Vagina (tissue), 2 donors: ENCODE data around the gene MINDY3.
A peak's percentile ranks its signal among the peaks of the same experiment; 100 is the strongest.

Source experiments
- CTCF ChIP-seq, 3 experiments: fragments of 450-650 bp in 2 of 3; fragments of 200-600 bp in 1 of 3; sonication (generic) in 1 of 3; IDR thresholded peaks; one replicate each; pipeline ENCODE4 v1.5.1; 2017 to 2019; ENCODE audit warnings: antibody characterized with exemption in 3 of 3, mild to moderate bottlenecking in 2 of 3, moderate library complexity in 2 of 3
- POLR2A ChIP-seq, 2 donors: fragments of 450-650 bp; IDR thresholded peaks; one replicate each; pipeline ENCODE4 v1.6.1; 2017; ENCODE audit warnings: antibody characterized with exemption in 2 of 2, mild to moderate bottlenecking in 2 of 2, moderate library complexity in 2 of 2
- POLR2AphosphoS5 ChIP-seq, 2 donors: sonication (generic); formaldehyde crosslinking; IDR thresholded peaks; one replicate each; pipeline ENCODE4 v1.9.0; 2017; ENCODE audit warnings: antibody characterized with exemption in 2 of 2, mild to moderate bottlenecking in 2 of 2, low read depth in 1 of 2; ENCODE audit not compliant: insufficient read depth in 1 of 2

GRCh38 chr10:15744217-15744865 lies 116.0 kb downstream of the MINDY3 start:
- TF ChIP-seq CTCF (IDR thresholded peaks at IDR 0.05): peak in 2 of 3 experiments; percentile 12 to 29
- no peak for TF ChIP-seq POLR2A (IDR thresholded peaks at IDR 0.05)
- TF ChIP-seq POLR2AphosphoS5 (IDR thresholded peaks at IDR 0.05; ENCODE audit: insufficient read depth in 1 of 2, low read depth in 1 of 2): no peak
